ENCODE measurements around the gene RREB1.

DNA sequence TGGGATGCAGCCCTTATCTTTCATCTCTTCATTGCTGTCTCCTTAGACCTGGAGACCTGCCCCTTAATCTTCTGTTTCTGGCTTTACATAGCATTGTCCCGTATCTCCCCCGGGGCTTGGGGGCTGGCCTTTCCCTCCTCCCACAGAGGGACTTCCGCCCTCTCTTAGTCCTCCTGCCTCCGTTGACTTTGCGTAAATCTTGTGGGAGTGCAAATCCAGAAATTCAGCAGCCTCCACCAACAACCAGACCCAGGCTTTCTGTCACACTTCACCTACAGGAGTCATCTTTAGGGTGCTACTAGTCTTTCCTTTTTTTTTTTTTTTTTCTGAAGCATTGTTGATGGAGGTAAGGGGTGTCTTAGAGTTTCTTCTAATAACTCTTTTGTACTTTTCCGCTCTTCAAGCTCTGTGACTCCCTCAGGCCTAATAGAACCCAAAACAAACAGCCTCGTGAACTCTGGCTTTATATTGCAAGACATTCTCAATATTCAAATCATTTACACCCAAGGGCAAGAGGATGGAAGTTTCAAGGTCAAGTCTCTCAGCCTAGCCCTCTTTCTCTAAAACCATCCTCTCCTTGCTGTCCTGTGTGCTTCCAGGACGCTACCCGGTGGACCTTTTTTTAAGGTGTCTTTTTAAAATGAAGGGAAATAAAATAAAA lies 66.2 kb downstream of the RREB1 start:
- TF ChIP-seq, protein P1, sequence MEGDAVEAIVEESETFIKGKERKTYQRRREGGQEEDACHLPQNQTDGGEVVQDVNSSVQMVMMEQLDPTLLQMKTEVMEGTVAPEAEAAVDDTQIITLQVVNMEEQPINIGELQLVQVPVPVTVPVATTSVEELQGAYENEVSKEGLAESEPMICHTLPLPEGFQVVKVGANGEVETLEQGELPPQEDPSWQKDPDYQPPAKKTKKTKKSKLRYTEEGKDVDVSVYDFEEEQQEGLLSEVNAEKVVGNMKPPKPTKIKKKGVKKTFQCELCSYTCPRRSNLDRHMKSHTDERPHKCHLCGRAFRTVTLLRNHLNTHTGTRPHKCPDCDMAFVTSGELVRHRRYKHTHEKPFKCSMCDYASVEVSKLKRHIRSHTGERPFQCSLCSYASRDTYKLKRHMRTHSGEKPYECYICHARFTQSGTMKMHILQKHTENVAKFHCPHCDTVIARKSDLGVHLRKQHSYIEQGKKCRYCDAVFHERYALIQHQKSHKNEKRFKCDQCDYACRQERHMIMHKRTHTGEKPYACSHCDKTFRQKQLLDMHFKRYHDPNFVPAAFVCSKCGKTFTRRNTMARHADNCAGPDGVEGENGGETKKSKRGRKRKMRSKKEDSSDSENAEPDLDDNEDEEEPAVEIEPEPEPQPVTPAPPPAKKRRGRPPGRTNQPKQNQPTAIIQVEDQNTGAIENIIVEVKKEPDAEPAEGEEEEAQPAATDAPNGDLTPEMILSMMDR (IDR thresholded peaks at IDR 0.05), result no peak
- TF ChIP-seq POLR2AphosphoS5 (IDR thresholded peaks at IDR 0.05) (no peak), POLR2A (IDR thresholded peaks at IDR 0.05) (no peak), EP300 (IDR thresholded peaks at IDR 0.05; ENCODE audit: low read depth) (no peak)

Data from transverse colon (tissue), 4 donors.